Activated T-cell treated with anti-CD3 and anti-CD28 coated beads for 4 hours (primary cell): ENCODE data around the gene SPRYD3.

Source experiments
- DNase-seq: peaks from one replicate; pipeline ENCODE4 v3.0.0-alpha.2; 2020

SPRYD3 gene

DNA sequence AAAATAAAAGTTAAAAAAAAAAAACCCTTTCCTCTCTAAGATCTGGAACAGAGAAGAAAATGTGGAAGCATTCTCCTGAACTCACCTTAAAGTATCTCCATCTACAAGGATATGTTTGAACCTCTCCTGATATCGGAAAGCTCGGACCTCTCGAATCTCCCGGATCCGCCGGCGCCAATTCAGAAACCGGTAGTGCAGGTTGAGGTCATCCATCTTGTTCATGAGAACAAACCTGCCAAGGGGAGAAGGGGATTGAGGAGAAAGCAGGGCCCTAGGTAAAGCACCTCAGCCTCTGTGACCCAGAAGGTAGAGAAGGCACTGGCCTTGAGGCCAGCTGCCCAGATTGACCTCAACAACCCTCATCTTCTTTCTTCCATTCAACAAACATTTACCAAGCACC is 2.2 kb downstream of the SPRYD3 start:
- no peak for DNase-seq

- DNase-seq = no peak
Measured at GRCh38 chr12:53076461-53076860, 2.7 kb downstream of the SPRYD3 start.

DNA sequence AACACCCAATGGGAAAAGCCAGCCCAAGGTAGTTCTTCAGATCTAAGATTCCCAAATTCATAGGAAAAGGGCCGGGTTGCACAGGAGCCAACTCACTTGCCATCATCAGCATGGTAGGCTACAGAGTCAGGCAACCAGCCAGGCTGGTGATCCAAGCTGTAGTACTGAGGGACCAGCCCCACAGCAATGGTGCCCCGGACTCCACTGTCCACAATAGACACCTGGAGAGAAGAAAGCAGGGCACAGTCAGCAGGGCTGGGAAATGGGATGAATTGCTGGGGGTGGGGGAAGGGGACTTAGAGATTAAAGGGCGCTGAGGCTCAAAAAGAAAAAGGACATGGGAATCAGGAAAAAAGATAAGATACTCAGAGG is 4.2 kb downstream of the SPRYD3 start:
- no peak for DNase-seq

GRCh38 chr12:53074283-53074998 is 4.7 kb downstream of the SPRYD3 start:
- no peak for DNase-seq

- DNase-seq = no peak
Measured at GRCh38 chr12:53073881-53074280, 5.3 kb downstream of the SPRYD3 start.

GRCh38 chr12:53071591-53072551 is 7.3 kb downstream of the SPRYD3 start:
- DNase-seq = no peak

- no peak for DNase-seq
Measured at GRCh38 chr12:53070877-53071492, 8.2 kb downstream of the SPRYD3 start.

DNA sequence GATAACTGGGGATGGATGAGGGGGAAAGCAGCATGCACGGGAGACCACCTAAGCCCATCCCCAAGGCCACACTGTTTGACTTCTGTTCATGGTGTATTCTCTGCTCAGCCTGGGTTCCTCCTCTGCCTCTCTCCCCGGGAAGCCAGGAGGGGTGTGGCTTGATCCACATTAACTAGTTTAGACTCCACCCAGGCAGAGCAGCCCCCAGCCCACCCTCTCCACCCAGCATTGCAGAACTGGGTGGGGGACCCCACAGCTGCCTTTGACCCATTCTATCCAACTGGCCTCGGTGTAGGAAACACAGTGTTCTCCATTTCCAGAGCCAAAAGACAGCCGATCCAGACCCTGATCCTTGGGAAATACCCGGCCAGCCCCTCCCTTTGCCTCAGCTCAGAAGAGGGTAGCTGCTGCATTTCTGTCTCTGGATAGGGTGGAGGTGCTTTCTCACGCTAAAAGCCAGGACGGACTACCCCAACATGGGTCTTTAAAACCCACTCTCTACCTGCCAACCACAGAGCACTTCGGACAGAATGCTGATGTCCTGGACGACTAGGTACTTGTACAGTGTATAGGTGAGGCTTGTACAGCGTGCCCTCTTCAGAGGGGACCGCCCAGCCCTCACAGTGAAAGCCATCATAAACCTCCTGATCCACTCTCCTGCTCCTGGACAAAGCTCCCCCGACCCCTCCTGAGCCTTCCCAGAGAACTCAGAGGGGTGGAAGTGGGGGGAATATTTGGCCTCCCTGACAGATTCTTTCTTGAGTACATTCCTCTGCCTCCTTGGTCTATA is 9.4 kb downstream of the SPRYD3 start:
- DNase-seq = no peak

- no peak for DNase-seq
Measured at GRCh38 chr12:53068811-53069585, 10.2 kb downstream of the SPRYD3 start.

DNA sequence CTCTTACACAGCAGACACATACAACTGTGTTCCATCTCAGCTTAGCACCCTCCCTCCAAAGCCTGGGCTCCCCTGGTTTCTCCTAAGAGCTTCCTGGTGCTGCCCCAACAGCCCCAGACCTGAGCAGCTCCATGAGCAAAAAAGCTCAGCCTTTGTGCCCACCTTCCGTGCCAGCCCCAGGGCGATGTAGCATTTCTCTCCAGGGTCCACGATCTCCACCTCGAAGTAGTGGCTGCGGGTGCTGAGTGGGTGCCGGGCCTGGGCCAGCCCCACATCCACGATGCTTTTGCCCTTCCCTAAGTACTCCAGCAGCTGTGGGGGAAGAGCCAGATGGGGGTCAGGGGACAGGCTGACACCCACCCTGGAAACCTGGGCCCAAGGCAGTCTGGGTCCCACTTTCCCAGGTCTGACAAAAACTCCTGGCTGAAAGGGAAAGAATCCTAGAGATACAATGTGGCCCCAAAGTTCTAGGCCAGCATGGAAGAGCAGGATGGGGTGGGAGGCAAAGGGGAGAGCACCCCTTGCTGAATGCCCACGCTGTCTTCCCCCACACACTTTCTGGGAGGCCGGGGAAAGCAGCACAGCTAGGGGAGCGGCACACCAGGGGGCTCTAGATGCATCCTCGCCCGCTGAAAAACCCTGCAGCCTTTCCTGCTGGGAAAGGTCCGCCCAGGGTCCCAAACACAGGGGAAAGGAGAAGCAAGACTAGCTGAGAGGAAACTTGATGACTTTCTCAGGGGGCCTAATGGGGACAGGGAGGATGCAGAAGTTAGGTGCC is 11.0 kb downstream of the SPRYD3 start:
- no peak for DNase-seq

GRCh38 chr12:53067074-53067992 is 11.9 kb downstream of the SPRYD3 start:
- DNase-seq = no peak

DNA sequence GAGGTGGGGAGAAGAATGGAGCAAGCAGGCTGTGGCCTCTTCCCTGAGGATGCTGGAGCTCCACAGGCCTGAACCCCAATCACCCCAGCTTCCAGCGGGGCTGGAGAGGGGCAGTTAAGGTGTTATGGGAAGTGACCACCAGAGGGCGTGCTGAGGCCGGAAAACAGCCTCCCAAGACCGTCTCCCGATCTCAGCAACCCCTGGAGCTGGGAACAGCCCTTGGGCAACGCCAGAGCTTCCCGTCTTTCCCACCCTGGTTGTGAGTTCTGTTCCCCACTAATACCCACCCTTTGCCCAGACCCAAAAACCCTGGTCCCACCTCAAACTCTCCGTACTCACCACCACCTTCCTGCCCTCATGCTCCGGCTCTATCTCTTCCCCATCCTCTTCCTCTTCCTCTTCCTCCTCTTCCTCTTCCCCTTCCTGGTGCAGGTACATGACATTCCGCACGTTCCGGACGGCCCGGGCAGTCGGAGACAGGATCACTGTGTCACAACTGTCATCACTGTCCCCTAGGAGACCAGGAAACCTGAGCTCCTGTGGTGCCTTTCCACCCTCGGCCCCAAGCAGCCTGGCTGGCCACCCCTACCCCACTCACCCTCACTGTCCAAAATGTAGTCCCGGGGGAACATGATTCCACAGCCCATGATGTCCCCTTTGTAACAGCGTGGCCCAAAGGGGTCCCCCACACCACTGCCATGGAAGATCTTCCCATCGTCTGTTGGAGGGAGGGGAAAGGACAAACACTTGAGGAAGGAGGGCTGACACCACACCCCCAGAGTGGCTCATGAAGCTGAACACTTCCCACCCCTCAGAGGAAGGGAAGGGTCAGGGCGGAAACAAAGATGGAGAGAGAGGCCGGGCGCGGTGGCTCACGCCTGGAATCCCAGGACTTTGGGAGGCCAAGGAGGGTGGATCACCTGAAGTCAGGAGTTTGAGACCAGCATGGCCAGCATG is 12.9 kb downstream of the SPRYD3 start:
- DNase-seq = peak; percentile 54

DNA sequence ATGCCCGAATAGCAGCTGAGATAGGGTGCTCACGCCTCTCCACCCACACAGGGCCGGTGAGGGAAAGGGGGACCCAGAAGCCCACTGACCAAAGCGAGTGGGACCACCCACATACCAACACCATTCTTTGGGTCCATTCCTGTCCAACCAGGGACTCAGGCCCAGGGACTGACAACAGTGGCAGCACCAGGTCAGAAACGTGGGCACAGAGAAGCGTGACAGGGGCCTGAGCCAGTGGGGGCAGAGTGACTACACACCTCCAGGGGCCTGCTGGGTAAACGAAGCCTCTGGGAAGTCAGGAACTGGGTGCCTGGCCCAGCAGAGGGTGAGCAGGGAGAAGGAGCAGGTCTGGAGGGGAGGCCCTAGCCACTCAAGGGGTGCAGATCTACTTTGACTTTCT is 13.7 kb downstream of the SPRYD3 start:
- DNase-seq = no peak

DNA sequence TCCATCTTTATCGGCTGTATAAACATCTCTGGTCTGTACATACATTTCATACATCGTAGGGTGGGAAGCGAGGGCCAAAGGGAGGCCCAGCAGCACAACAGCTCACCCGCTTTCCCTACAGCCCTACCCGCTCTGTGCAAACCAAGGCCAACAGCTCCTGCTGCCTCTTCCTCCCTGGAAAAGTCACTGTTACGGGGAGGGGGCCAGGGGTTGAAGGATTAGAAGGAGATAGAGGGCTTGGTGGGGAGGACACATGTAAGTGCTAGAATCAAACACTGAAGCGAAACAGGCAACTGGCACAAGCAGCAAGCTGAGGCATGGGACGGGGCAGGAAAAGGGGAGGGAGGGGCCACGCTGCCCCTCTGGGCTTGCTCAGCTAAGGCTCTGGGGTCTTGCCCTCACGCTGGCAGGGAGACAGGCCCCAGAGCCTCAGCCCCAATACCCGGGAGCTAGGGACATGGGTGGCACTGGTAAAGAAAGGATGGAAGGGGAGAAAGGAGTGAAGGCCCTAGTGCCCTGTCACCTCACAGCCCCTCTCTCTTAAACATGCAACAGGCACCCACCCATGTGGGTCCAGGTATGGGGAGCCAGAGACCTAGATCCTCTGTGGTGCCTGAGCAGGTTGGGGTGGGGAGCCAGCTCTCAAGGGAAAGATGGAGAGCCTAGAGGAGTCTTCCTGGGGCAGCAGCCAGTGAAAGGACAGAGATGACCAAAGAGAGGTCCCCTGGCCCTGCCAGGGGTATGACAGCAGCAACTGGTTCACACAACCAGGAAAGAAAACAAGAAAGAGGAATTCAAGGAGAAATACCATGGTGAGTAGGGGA is 14.4 kb downstream of the SPRYD3 start:
- no peak for DNase-seq

DNA sequence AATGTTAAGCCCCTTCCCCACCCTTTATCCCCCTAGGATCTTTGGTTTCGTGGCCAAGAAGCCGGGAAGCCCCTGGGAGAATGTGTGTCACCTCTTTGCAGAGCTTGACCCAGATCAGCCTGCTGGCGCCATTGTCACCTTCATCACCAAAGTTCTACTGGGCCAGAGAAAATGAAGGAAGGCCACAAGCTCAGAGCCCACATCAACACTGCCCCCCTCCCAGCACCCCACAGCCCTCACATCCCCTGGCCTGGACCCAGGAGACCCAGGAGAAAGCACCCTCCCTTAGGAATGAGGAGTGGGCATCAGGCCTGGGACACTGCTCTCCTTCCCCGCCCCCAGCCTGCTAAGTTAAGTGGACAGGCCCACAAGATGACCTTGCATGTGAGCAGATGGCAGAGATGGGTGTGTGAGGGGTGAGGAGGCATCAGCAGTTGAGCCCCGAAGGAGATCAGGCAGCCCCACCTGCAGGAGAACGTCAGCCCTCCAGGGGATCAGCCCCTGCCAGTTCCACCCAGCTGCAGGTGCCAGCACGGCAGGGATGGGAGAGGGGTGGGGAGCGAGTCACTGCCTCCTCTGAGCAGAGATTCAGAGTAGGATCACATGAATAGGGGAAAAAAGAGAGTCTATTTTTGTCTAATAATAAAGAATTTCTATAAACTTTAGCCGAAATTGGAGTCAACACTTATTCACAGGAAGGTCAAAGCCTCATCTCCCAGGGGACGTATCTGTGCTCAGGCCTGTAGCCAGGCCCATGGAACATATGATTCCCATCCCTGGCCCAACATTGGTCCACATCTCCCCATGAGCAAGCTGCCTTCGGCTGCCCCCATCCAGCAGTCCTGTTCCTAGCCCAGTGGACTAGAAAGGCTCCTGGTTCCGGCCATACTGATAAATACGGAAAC is 15.2 kb downstream of the SPRYD3 start:
- DNase-seq = no peak

- DNase-seq = no peak
Measured at GRCh38 chr12:53062977-53063707, 16.0 kb downstream of the SPRYD3 start.
